ENCODE results near the gene SH3GL2. TPM values are rescaled to one million over a fixed set of nuclear protein-coding genes. Genes with fewer than 3 reads are reported as not detected.

Gene SH3GL2
- total RNA-seq, 4 donors from 2014 or later, result 0.20 to 0.41 (median 0.32) TPM; not detected in 1

GRCh38 chr9:17789316-17789715, 210.4 kb downstream of the SH3GL2 start:
- H3K36me3 ChIP-seq, result no peaks in the 10 kb centered on the region
- TF ChIP-seq POLR2AphosphoS5 (IDR thresholded peaks at IDR 0.05), result no peak
- TF ChIP-seq, protein P1, sequence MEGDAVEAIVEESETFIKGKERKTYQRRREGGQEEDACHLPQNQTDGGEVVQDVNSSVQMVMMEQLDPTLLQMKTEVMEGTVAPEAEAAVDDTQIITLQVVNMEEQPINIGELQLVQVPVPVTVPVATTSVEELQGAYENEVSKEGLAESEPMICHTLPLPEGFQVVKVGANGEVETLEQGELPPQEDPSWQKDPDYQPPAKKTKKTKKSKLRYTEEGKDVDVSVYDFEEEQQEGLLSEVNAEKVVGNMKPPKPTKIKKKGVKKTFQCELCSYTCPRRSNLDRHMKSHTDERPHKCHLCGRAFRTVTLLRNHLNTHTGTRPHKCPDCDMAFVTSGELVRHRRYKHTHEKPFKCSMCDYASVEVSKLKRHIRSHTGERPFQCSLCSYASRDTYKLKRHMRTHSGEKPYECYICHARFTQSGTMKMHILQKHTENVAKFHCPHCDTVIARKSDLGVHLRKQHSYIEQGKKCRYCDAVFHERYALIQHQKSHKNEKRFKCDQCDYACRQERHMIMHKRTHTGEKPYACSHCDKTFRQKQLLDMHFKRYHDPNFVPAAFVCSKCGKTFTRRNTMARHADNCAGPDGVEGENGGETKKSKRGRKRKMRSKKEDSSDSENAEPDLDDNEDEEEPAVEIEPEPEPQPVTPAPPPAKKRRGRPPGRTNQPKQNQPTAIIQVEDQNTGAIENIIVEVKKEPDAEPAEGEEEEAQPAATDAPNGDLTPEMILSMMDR (IDR thresholded peaks at IDR 0.05), result no peak
- no peak for TF ChIP-seq EP300 (IDR thresholded peaks at IDR 0.05; ENCODE audit: low read depth)
- TF ChIP-seq POLR2A (IDR thresholded peaks at IDR 0.05), result no peak
- no peaks in the 10 kb centered on the region for H3K27me3 ChIP-seq
- no peak for DNase-seq
- H3K4me3 ChIP-seq, result no peak overlapping the region
- no peaks in the 10 kb centered on the region for H3K9me3 ChIP-seq
- in situ Hi-C loops (cut with MboI; ENCODE audit: low pct_ligation_motif_present in 1 of 4, low pct_unique_long_range_greater_than_20kb in 1 of 4, low sequenced_read_pairs in 3 of 4) (no loop called here), intact Hi-C loops (cut with DNase I; ENCODE audit: low total_unique reads) (no loop called here)
- 93% methylated on average over 6 of the region's 6 CpGs for WGBS, 2 donors (ENCODE audit: low coverage in 1 of 2)
- no peaks in the 10 kb centered on the region for H3K4me1 ChIP-seq
- H3K27ac ChIP-seq, result no peak overlapping the region

DNA sequence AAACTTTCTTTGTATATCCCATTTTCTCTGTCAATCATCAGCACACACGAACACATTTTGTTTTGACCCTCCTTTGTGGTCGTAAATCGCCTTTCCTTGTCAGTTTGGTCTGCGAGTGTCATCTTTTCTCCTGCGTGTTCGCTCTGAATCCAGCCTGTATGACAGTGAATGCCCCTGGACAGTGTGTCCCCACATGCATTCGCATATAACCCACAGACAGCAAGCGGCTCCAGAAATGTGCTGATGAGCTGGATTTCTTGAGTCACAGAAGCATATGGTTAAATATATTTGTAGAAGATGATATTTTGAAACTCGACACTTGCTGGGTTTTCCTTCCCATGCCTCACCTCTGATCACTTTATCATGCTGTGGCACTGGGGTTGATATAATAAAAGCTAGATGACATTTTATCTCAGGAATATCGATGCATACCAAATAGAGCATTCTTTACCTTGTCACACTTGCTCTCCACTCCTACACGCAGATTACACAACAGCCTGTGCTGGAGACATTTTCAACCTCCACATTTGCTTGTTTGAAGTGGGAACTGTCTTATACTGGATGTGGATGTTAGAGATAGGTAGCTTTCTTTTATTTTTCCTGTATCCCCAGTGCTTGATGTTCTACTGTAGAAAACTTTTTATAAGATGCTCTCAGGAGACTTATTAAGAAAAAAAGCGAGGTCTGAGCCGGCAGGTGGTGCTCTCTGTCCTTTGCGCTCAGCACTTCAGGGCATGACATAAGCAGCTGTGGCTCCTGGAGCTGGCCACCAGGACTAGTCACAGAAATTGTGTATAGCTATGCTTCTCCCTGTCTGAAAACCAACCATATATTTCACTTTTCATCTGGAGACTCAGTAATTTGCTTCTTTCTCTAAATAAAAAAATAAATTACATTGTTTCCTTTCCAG, 215.1 kb downstream of the SH3GL2 start:
- Histone ChIP-seq H3K4me3 (no peak overlapping the region), H3K9me3 (no peaks in the 10 kb centered on the region), H3K36me3 (no peaks in the 10 kb centered on the region), H3K4me1 (no peaks in the 10 kb centered on the region), H3K27me3 (no peaks in the 10 kb centered on the region), H3K27ac (no peak overlapping the region)
- intact Hi-C loops (cut with DNase I; ENCODE audit: low total_unique reads), result no loop called here
- 77 to 78% methylated on average over 9 to 14 of the region's 14 CpGs for WGBS, 2 donors (ENCODE audit: low coverage in 1 of 2)
- peak; percentile 16 for DNase-seq
- TF ChIP-seq, protein P1 (IDR thresholded peaks at IDR 0.05), result peak in 1 of 5 experiments; percentile 24
- TF ChIP-seq POLR2AphosphoS5 (IDR thresholded peaks at IDR 0.05), result no peak
- in situ Hi-C loops (cut with MboI; ENCODE audit: low pct_ligation_motif_present in 1 of 4, low pct_unique_long_range_greater_than_20kb in 1 of 4, low sequenced_read_pairs in 3 of 4), result no loop called here

GRCh38 chr9:17795744-17796143, 216.9 kb downstream of the SH3GL2 start:
- intact Hi-C loops (cut with DNase I; ENCODE audit: low total_unique reads), result no loop called here
- Histone ChIP-seq H3K4me1 (no peaks in the 10 kb centered on the region), H3K4me3 (no peak overlapping the region), H3K36me3 (no peaks in the 10 kb centered on the region), H3K9me3 (no peaks in the 10 kb centered on the region), H3K27me3 (no peaks in the 10 kb centered on the region), H3K27ac (no peak overlapping the region)
- 50 to 66% methylated on average over 1 to 6 of the region's 6 CpGs for WGBS, 2 donors (ENCODE audit: low coverage in 1 of 2)
- DNase-seq, result no peak
- in situ Hi-C loops (cut with MboI; ENCODE audit: low pct_ligation_motif_present in 1 of 4, low pct_unique_long_range_greater_than_20kb in 1 of 4, low sequenced_read_pairs in 3 of 4), result no loop called here
- no peak for TF ChIP-seq POLR2AphosphoS5 (IDR thresholded peaks at IDR 0.05)
- no peak for TF ChIP-seq POLR2A (IDR thresholded peaks at IDR 0.05)

DNA sequence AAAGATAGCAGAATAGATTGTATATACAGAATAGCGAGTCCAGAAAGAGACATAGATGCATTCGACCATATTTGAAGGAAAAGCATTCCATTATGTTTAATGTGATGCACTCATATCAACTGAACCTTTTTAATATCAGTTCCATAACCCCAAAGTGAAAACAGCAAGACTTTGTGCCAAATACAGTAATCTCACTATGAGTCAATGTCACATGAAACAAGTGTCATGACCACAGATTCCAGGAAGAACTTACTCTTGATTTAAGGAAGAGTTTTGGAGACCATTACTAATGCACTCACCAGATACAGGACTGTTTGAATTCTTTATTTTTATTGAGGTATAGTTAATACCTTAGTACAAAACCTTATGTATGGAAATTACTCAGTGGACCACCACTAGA, 220.5 kb downstream of the SH3GL2 start:
- intact Hi-C loops (cut with DNase I; ENCODE audit: low total_unique reads), result no loop called here
- no peak for TF ChIP-seq POLR2A (IDR thresholded peaks at IDR 0.05)
- no peak for TF ChIP-seq POLR2AphosphoS5 (IDR thresholded peaks at IDR 0.05)
- TF ChIP-seq EP300 (IDR thresholded peaks at IDR 0.05; ENCODE audit: low read depth), result no peak
- TF ChIP-seq, protein P1 (IDR thresholded peaks at IDR 0.05), result no peak

More for the DNA sequence above, 220.5 kb downstream of the SH3GL2 start:
- 78 to 79% methylated on average over 2 of the region's 2 CpGs for WGBS, 2 donors (ENCODE audit: low coverage in 1 of 2)
- in situ Hi-C loops (cut with MboI; ENCODE audit: low pct_ligation_motif_present in 1 of 4, low pct_unique_long_range_greater_than_20kb in 1 of 4, low sequenced_read_pairs in 3 of 4), result no loop called here
- no peak overlapping the region for H3K4me3 ChIP-seq
- H3K27me3 ChIP-seq, result no peaks in the 10 kb centered on the region
- no peak for DNase-seq
- no peaks in the 10 kb centered on the region for H3K9me3 ChIP-seq
- no peak overlapping the region for H3K27ac ChIP-seq
- no peaks in the 10 kb centered on the region for H3K4me1 ChIP-seq
- H3K36me3 ChIP-seq, result no peaks in the 10 kb centered on the region

Measured in transverse colon (tissue), 4 donors.